NCI-H2171 treated with DMSO at 0.1 percent for 48 hours (cell line): ENCODE data around the gene OR13J1.

Source experiments
- DNase-seq: peaks from one replicate; lab custom pipeline; 2025; lab: John Stamatoyannopoulos, UW

OR13J1 gene

DNA sequence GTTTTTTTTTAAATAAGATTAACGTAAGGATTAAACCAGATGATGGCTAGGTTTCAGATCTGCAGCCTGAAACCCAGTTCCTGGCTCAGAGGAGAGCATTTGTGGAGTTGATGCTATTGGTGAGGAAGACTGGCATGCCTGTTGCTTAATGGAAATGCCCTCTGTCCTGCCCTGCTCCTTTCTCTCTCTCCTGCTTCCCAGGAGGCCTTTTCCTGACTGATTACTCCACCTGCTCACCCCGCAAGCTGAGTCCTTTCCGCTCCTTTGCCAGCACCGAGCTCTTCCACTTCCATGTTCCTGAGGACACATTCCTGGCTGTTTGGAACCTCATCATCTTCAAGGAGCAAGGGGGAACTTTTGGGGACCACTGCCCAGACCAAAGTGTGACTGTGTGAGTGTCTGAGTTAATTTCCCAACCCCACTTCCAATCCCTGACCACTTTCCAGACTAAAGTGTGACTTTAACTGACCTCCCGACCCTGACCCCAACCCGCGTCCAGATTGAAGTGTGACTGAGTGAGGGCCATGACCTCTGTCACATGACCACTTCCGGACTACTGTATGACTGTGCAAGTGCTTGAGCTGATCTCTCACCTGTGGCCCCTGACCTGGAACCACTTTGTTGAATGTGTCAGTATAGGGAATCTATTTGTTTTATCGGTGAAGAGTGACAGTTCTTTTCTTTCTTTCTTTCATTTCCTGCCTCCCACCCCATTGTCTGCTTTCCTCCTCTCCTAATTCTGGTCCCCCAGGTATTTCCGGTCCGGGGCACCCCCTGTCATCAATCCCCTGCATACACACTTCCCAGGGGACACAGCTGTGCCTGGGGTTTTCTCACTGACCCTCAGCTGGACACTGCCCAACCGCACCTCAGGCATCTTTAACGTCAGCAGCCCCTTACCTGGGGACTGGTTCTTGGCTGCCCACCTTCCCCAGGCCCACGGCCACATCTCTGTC, 35.7 kb downstream of the OR13J1 start:
- peak; percentile 1 for DNase-seq

DNA sequence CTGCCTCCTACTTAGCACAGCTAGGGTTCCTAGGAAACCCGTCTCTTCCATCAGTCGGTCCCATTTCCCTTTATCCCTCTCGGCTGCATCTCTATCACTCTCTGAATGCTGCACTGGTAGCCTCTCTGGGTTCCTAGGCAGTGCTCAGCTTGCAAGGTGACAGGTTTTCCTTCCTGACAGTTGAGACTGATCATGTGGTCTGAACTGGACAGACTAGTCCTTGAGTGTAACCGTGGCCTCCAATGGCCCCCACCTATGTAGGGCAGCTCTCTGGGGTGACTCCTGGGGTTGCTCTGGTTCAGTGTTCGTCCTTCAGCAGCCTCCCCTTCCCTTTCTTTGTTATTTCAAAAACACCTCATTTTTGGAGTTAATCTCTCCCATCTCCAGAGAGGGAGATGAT, 37.4 kb downstream of the OR13J1 start:
- no peak for DNase-seq

DNA sequence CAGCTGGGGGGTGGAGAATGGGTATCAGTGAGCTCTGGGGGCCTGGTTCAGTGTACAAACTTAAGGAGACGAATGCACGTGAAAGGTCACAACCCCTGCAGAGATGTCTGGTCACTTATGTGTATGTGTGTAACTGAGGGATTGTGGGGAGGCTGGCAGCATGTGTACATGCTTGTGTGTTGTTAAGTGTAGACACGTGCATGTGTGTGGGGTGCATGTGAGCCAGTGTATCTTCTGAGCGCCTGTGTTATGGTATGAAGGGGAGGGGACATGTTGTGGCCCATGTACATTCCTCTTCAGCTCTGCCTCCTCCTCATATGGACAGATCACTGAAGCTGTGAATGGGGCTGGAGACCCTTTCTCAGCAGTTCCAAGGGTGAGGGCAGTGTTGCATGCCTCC, 39.2 kb downstream of the OR13J1 start:
- DNase-seq: no peak

DNA sequence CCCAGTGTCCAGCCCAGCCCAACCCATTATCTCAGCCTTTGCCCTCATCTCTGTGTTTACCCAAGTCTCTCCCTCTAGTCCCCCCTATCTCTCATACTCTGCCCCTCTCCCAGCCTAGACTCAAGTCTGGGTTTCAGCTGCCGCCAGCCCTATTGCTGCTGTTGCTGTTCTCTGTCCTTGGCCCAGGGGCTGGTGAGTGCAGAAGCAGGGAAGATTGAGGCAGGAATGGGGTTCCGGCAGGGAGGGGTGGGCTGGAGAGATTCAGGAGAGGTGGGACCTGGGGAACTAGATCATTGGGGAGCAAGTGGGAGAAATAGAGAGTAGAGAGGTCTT, 40.5 kb downstream of the OR13J1 start:
- no peak for DNase-seq

DNA sequence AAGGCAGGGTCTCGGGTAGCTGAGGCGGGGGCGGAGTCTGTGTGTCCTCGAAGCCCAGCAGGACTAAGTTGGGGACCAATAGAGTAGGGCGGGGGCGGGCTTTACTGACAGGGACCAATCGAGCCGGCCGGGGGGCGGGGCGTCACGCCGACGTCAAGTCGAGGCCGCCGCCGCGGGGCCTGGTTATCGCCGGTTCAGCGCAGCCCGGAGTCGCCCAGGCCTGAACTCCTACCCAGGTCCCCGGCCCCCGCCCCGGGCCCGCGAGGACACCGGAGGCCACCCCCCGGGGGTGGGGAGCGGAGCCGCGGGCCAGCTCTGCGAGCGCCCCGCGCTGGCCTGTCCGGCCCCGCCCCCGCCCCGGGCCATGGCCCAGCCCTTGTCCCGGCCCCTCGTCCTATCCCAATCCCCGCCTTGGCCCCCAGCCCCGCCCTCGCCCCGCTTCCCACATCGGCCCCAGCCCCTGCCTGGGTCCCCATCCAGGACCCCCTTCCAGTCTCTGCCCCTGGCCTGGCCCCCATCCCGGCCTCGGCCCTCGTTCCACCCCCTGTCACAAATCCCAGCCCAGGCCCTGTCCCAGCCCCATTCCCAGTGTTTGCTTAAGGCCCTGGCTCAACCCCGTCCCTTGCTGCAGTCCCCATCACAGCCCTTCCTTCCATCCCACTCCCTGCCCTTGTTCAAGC, 41.0 kb downstream of the OR13J1 start, which contains the start of gene TMEM8B:
TSS of gene TMEM8B (plus strand) at position 145 of the 680 bp plus-strand sequence. CDS start at position 365, 220 bp downstream.
- peak; percentile 69 for DNase-seq

DNA sequence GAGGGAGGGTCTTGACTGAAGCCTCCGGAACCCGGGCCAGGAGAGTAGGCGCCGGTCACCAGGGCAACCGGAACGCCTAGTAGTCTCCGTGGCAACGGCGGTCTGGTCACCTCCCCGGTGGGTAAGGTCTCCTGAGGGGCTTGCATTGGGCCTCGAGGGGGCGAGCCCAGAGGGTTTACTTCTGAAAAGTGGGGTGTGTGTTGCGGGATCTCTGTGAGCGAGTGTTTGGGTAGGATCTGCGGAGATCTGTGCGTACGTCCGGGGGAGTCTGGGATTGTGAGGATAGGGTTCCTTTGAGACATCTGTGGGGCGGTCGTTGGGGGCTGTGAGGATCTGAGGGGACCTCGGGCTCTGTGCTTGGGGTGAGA, 41.5 kb downstream of the OR13J1 start, which contains the start of gene FAM221B:
TSS of gene FAM221B (minus strand) at position 17 of the 368 bp plus-strand sequence. CDS start 2,571 bp downstream, outside the sequence.
- no peak for DNase-seq

DNA sequence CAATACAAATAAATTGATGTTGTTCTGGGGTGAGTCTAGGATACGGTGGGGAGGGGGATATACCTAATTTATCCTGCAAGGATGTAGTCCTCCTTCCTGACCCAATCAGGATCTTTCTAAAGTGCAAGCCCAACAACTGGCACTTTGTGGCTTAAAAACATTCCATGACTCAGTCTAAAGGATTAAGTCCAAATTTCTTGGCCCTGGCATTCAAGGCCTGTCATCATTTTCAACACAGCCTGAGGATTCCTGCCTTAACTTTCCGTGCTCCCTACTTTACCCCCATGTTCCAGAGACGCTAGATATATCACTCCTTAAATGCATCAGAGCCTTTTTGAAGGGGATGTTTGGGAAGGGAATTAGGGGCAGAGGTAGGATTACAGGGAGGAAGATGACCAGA, 42.7 kb downstream of the OR13J1 start:
- DNase-seq: no peak

DNA sequence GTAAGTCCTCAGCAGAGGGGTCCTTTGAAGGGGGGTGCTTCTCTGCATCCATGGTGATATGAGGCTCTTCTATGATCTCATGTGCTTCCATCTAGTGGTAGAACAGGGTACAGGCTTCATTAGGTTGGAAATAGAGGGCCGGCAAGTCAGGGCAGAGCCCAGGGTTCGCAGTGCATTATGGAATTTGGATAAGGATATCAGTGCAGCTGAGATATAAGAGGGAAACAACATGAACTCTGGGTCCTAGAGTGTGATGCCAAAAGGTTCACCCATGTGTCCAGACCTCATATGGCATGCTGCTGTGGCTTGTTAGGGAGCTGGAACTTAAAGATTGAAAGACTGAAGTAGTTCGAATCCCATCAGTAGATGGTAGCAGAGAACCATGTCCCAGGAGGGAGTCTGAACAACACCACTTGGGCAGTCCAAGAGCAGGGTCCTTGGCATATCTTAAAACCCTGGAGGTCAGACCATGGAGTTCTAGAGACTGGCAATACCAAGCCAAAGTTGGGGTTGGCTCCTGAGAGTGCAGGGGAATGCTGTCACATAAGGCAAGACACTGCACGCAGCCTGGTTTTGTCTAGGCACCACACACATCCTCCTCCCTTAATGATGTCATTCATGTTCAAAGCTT, 44.0 kb downstream of the OR13J1 start:
- peak; percentile 59 for DNase-seq

DNA sequence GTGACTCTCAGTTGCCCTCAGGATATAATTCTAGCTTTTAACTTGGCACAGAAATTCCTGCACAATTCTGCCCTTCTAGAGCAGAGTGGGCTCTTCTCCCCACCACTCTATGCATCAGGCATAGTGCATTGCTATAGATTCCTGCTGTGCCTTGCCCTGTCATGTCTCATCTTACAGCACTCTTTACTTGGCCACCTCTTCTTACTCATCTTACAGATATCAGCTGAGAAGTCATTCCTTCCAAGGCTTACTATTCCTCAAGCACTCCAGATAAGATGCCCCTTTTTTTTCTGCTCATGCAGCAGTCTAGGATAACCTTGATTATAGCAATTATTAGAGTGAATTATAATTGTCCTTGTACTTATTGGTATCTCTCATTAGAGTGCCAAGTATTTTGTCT, 47.3 kb downstream of the OR13J1 start:
- DNase-seq: no peak

DNA sequence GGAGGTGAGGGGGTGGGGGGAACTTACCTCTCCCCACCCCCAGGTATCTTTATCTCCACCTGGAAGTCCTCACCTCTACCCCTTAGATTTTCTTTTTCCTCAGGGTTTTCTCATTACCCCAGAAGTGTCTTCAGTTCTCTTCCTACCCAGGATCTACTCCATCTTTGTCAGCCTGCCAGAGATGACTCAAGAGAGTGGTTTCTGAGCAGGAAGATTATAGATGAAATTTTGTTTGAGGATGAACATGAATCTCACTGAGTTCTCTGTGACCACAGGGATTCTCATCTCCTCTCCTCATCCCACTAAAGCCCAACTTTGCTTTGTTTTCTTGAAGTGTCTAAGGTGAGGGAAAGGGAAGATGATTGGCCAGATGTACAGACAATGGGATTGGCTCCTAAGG, 50.1 kb downstream of the OR13J1 start:
- DNase-seq: no peak
